Measurements from ENCODE around the gene KAZN.

KAZN gene

GRCh38 chr1:14660801-14661200, 62.3 kb downstream of the KAZN start:
- no peak overlapping the region for H3K4me3 ChIP-seq (ENCODE audit: low read depth, low read length)
- no peak for TF ChIP-seq CTCF (IDR thresholded peaks at IDR 0.05; ENCODE audit: low read depth, low read length)

GRCh38 chr1:14661222-14661621, 62.7 kb downstream of the KAZN start:
- TF ChIP-seq CTCF (IDR thresholded peaks at IDR 0.05; ENCODE audit: low read depth, low read length), result no peak
- no peak overlapping the region for H3K4me3 ChIP-seq (ENCODE audit: low read depth, low read length)

- TF ChIP-seq CTCF (IDR thresholded peaks at IDR 0.05; ENCODE audit: low read depth, low read length), result no peak
- H3K4me3 ChIP-seq (ENCODE audit: low read depth, low read length), result no peak overlapping the region
These were observed 63.6 kb downstream of the KAZN start for GRCh38 chr1:14662116-14662515.

- TF ChIP-seq CTCF (IDR thresholded peaks at IDR 0.05; ENCODE audit: low read depth, low read length), result no peak
- no peak overlapping the region for H3K4me3 ChIP-seq (ENCODE audit: low read depth, low read length)
These were observed 65.3 kb downstream of the KAZN start for GRCh38 chr1:14663773-14664172.

- TF ChIP-seq CTCF (IDR thresholded peaks at IDR 0.05; ENCODE audit: low read depth, low read length), result no peak
- H3K4me3 ChIP-seq (ENCODE audit: low read depth, low read length), result no peak overlapping the region
These were observed 67.9 kb downstream of the KAZN start for GRCh38 chr1:14666373-14666772.

GRCh38 chr1:14666962-14667650, 68.6 kb downstream of the KAZN start:
- H3K4me3 ChIP-seq (ENCODE audit: low read depth, low read length), result no peak overlapping the region
- TF ChIP-seq CTCF (IDR thresholded peaks at IDR 0.05; ENCODE audit: low read depth, low read length), result no peak

GRCh38 chr1:14667651-14667984, 69.1 kb downstream of the KAZN start:
- H3K4me3 ChIP-seq (ENCODE audit: low read depth, low read length), result no peak overlapping the region
- no peak for TF ChIP-seq CTCF (IDR thresholded peaks at IDR 0.05; ENCODE audit: low read depth, low read length)
